Measurements from ENCODE around the gene ODF2L. TPM values are rescaled to one million over a fixed set of nuclear protein-coding genes. Genes with fewer than 3 reads are reported as not detected.

ODF2L gene
- total RNA-seq, 6 experiments from 2014 or later = 19.6 to 25.6 (median 21.0) TPM

DNA sequence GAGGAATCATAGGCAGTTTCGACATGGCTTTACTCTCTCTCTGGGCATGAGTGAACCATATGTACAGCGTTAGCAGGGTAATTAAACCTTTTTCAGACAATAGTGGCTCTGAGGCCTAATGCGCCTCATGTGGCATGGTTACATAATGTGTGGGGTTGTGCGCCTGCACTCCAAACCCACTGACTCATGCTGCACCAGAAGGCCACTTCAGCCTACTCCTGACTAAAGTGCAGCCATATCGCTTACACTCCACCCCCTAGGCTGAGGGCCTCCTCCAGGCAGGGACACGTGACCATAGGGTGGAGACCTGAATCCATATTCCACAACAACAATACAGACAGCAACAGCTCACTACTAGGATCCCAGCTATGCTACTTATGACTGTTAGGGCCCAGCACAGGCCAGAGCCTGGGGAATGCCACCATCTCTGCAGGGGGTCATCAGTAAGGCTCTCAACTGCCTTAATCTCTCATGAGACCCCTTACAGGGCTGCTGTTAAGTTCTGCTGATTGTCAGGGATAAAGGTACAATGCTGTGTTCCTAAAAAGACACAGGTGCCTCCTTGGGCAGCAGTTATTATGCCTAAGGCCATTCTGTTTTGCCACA is 13.4 kb upstream of the ODF2L start:
- TF ChIP-seq, protein P1, sequence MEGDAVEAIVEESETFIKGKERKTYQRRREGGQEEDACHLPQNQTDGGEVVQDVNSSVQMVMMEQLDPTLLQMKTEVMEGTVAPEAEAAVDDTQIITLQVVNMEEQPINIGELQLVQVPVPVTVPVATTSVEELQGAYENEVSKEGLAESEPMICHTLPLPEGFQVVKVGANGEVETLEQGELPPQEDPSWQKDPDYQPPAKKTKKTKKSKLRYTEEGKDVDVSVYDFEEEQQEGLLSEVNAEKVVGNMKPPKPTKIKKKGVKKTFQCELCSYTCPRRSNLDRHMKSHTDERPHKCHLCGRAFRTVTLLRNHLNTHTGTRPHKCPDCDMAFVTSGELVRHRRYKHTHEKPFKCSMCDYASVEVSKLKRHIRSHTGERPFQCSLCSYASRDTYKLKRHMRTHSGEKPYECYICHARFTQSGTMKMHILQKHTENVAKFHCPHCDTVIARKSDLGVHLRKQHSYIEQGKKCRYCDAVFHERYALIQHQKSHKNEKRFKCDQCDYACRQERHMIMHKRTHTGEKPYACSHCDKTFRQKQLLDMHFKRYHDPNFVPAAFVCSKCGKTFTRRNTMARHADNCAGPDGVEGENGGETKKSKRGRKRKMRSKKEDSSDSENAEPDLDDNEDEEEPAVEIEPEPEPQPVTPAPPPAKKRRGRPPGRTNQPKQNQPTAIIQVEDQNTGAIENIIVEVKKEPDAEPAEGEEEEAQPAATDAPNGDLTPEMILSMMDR (IDR thresholded peaks at IDR 0.05) = no peak
- Mint-ChIP-seq H3K4me1 (ENCODE audit: low read depth) (no peaks in the 10 kb centered on the region), H3K36me3 (ENCODE audit: low read depth) (no peaks in the 10 kb centered on the region), H3K27me3 (ENCODE audit: insufficient read depth) (peaks cover 4% of the 10 kb centered on the region), H3K4me3 (no peak overlapping the region), H3K27ac (no peak overlapping the region), H3K9me3 (no peaks in the 10 kb centered on the region)
- no peak for DNase-seq

DNA sequence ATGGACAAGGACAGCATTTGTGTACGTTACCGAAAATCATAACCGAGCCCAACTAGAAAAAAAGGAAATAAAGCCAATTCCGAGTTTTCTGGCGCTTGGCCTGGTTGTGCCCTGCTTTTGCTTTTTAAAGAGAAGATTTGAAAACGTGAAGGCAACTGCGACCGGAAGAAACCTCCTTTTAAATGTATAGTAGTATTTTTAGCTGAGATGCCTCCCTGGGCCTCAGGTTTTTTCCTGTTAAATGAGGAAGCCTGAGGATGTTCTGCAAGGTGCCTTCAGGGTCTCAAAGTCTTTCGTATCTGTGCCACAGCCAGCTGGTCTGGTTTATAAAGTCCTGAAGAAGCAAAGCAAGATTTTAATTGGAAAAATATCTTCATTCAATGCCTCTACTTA is 371 bp upstream of the ODF2L start:
- H3K27ac Mint-ChIP-seq = peak overlapping the region; percentile 95
- peaks cover 7% of the 10 kb centered on the region for H3K36me3 Mint-ChIP-seq (ENCODE audit: low read depth)
- peaks cover 50% of the 10 kb centered on the region for H3K4me1 Mint-ChIP-seq (ENCODE audit: low read depth)
- H3K9me3 Mint-ChIP-seq = no peaks in the 10 kb centered on the region
- TF ChIP-seq, protein P1 (IDR thresholded peaks at IDR 0.05) = no peak
- H3K27me3 Mint-ChIP-seq (ENCODE audit: insufficient read depth) = 0 out of 2 replicates have a peak, but pooled peaks cover 2% of the 10 kb centered on the region
- no peak for DNase-seq
- H3K4me3 Mint-ChIP-seq = peak overlapping the region; percentile 96

DNA sequence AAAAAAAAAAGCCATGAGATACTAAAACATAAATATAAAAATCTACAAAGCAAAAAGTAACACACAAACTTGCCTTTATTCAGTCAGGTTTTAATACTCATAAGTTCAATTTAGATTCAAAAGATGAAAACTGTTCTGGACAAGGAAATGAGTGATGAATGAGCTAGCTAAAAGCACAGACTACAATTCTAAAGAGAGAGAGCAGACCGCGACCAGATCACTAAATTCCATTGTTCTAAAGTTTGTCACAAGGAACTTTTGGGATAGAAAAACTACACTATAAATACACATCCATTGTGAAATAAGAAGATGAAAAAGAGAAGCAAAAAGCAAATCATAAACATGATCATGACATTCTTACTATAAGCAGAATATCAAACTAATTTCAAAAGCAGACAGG is 1.7 kb downstream of the ODF2L start:
- Mint-ChIP-seq H3K36me3 (ENCODE audit: low read depth) (peaks cover 26% of the 10 kb centered on the region), H3K4me3 (peak overlapping the region; percentile 96), H3K4me1 (ENCODE audit: low read depth) (peaks cover 66% of the 10 kb centered on the region), H3K9me3 (no peaks in the 10 kb centered on the region), H3K27ac (peak overlapping the region; percentile 95), H3K27me3 (ENCODE audit: insufficient read depth) (0 out of 2 replicates have a peak, but pooled peaks cover 2% of the 10 kb centered on the region)
- TF ChIP-seq, protein P1 (IDR thresholded peaks at IDR 0.05) = no peak
- DNase-seq = peak; percentile 80

DNA sequence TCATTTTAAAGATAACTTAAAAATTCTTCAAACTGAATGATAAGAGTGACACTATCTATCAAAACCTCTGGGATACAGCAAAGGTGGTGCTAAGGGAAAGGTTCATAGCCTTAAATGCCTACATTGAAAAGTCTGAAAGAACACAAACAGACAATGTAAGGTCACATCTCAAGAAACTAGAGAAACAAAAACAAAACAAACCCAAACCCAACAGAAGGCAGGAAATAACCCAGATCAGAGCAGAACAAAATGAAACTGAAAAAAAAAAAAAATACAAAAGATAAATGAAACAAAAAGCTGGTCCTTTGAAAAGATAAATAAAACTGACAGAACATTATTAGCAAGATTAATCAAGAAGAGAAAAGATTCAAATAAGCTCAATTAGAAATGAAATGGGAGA is 6.8 kb downstream of the ODF2L start:
- H3K4me3 Mint-ChIP-seq = peak overlapping the region; percentile 61
- no peak for DNase-seq
- H3K27ac Mint-ChIP-seq = peak overlapping the region; percentile 30
- TF ChIP-seq, protein P1 (IDR thresholded peaks at IDR 0.05) = no peak
- H3K27me3 Mint-ChIP-seq (ENCODE audit: insufficient read depth) = no peaks in the 10 kb centered on the region
- peaks cover 26% of the 10 kb centered on the region for H3K36me3 Mint-ChIP-seq (ENCODE audit: low read depth)
- H3K4me1 Mint-ChIP-seq (ENCODE audit: low read depth) = peaks cover 68% of the 10 kb centered on the region
- H3K9me3 Mint-ChIP-seq = no peaks in the 10 kb centered on the region

DNA sequence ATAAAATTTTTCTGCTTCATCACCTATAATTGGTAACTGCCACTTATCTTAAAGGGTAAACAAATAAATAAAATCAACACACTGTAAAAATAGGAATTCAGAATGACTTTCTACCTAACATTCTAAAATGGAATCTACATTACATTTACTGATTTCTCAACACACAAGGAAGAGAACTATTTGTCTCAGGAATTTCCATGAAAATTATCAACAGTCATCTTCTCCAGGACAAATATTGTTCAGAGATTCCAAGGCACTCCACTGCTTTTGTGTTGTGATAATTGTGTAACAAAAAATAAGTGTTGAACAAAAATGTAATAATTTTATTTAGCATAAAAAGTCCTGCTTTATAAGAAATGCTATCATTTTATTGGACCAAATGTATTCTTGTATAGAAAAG is 7.3 kb downstream of the ODF2L start:
- no peak for DNase-seq
- H3K9me3 Mint-ChIP-seq = no peaks in the 10 kb centered on the region
- H3K27ac Mint-ChIP-seq = peak overlapping the region; percentile 42; the same call in 1 of the 2 replicates

More for the DNA sequence above, 7.3 kb downstream of the ODF2L start:
- TF ChIP-seq, protein P1 (IDR thresholded peaks at IDR 0.05) = no peak
- H3K4me1 Mint-ChIP-seq (ENCODE audit: low read depth) = peaks cover 63% of the 10 kb centered on the region
- peak overlapping the region; percentile 55 for H3K4me3 Mint-ChIP-seq
- H3K36me3 Mint-ChIP-seq (ENCODE audit: low read depth) = peaks cover 26% of the 10 kb centered on the region
- H3K27me3 Mint-ChIP-seq (ENCODE audit: insufficient read depth) = no peaks in the 10 kb centered on the region
